ENCODE measurements around the gene A1BG.

The A1BG gene

GRCh38 chr19:58353717-58354477 is 605 bp upstream of the A1BG start:
- no peak overlapping the region for H2AFZ ChIP-seq (ENCODE audit: low read depth, low read length)
- no peak overlapping the region for H3K4me3 ChIP-seq (ENCODE audit: low read length)
- H3K27me3 ChIP-seq (ENCODE audit: low read depth, low read length), result no peaks in the 10 kb centered on the region
- H3K9ac ChIP-seq (ENCODE audit: low read length), result no peak overlapping the region
- H4K20me1 ChIP-seq (ENCODE audit: insufficient read depth, low read length), result no peaks in the 10 kb centered on the region
- no peak overlapping the region for H3K27ac ChIP-seq (ENCODE audit: low read length)
- no peaks in the 10 kb centered on the region for H3K9me3 ChIP-seq (ENCODE audit: insufficient read depth, low read length)
- TF ChIP-seq, protein P1, sequence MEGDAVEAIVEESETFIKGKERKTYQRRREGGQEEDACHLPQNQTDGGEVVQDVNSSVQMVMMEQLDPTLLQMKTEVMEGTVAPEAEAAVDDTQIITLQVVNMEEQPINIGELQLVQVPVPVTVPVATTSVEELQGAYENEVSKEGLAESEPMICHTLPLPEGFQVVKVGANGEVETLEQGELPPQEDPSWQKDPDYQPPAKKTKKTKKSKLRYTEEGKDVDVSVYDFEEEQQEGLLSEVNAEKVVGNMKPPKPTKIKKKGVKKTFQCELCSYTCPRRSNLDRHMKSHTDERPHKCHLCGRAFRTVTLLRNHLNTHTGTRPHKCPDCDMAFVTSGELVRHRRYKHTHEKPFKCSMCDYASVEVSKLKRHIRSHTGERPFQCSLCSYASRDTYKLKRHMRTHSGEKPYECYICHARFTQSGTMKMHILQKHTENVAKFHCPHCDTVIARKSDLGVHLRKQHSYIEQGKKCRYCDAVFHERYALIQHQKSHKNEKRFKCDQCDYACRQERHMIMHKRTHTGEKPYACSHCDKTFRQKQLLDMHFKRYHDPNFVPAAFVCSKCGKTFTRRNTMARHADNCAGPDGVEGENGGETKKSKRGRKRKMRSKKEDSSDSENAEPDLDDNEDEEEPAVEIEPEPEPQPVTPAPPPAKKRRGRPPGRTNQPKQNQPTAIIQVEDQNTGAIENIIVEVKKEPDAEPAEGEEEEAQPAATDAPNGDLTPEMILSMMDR (IDR thresholded peaks at IDR 0.05; ENCODE audit: low read depth, low read length), result no peak
- no peak for TF ChIP-seq EZH2phosphoT487 (IDR thresholded peaks at IDR 0.05; ENCODE audit: low read depth)
- no peak overlapping the region for H3K4me2 ChIP-seq (ENCODE audit: low read length)
- H3K4me1 ChIP-seq (ENCODE audit: low read length), result no peaks in the 10 kb centered on the region
- no peaks in the 10 kb centered on the region for H3K36me3 ChIP-seq (replicated peaks; ENCODE audit: low read depth, low read length)
- no peaks in the 10 kb centered on the region for H3K79me2 ChIP-seq (ENCODE audit: low read length)

- no peak overlapping the region for H3K4me2 ChIP-seq (ENCODE audit: low read length)
- no peaks in the 10 kb centered on the region for H3K36me3 ChIP-seq (replicated peaks; ENCODE audit: low read depth, low read length)
- no peak overlapping the region for H3K9ac ChIP-seq (ENCODE audit: low read length)
- H3K4me3 ChIP-seq (ENCODE audit: low read length), result no peak overlapping the region
- no peaks in the 10 kb centered on the region for H4K20me1 ChIP-seq (ENCODE audit: insufficient read depth, low read length)
- no peaks in the 10 kb centered on the region for H3K9me3 ChIP-seq (ENCODE audit: insufficient read depth, low read length)
- H2AFZ ChIP-seq (ENCODE audit: low read depth, low read length), result no peak overlapping the region
- H3K79me2 ChIP-seq (ENCODE audit: low read length), result no peaks in the 10 kb centered on the region; the same call in 1 of the 2 replicates
- H3K27me3 ChIP-seq (ENCODE audit: low read depth, low read length), result no peaks in the 10 kb centered on the region
- TF ChIP-seq, protein P1 (IDR thresholded peaks at IDR 0.05; ENCODE audit: low read depth, low read length), result no peak
- TF ChIP-seq EZH2phosphoT487 (IDR thresholded peaks at IDR 0.05; ENCODE audit: low read depth), result no peak
- H3K27ac ChIP-seq (ENCODE audit: low read length), result no peak overlapping the region
- H3K4me1 ChIP-seq (ENCODE audit: low read length), result peaks cover 3% of the 10 kb centered on the region; the same call in 1 of the 2 replicates
These were observed 1.1 kb downstream of the A1BG start for GRCh38 chr19:58351990-58352755.

DNA sequence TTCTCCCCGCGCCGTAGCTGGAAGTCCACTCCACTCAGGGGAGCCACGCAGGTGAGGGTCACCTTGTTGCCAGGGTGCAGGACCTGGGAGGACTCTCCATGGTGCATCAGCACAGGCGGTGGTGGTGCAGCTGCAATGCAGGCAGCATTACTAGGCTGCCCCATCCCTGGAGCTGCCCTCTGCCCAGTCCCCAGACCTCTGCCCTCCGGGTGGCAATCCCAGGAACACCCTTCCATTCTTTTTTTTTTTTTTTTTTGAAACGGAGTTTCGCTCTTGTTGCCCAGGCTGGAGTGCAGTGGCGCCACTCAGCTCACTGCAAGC is 1.8 kb downstream of the A1BG start:
- no peaks in the 10 kb centered on the region for H3K36me3 ChIP-seq (replicated peaks; ENCODE audit: low read depth, low read length)
- H3K27me3 ChIP-seq (ENCODE audit: low read depth, low read length), result no peaks in the 10 kb centered on the region
- TF ChIP-seq EZH2phosphoT487 (IDR thresholded peaks at IDR 0.05; ENCODE audit: low read depth), result no peak
- TF ChIP-seq, protein P1 (IDR thresholded peaks at IDR 0.05; ENCODE audit: low read depth, low read length), result no peak
- no peak overlapping the region for H2AFZ ChIP-seq (ENCODE audit: low read depth, low read length)
- peaks cover 3% of the 10 kb centered on the region; the same call in 1 of the 2 replicates for H3K4me1 ChIP-seq (ENCODE audit: low read length)
- H3K4me2 ChIP-seq (ENCODE audit: low read length), result no peak overlapping the region
- H4K20me1 ChIP-seq (ENCODE audit: insufficient read depth, low read length), result no peaks in the 10 kb centered on the region
- H3K4me3 ChIP-seq (ENCODE audit: low read length), result no peak overlapping the region
- no peaks in the 10 kb centered on the region for H3K9me3 ChIP-seq (ENCODE audit: insufficient read depth, low read length)
- H3K27ac ChIP-seq (ENCODE audit: low read length), result no peak overlapping the region
- no peak overlapping the region for H3K9ac ChIP-seq (ENCODE audit: low read length)
- H3K79me2 ChIP-seq (ENCODE audit: low read length), result no peaks in the 10 kb centered on the region; the same call in 1 of the 2 replicates

DNA sequence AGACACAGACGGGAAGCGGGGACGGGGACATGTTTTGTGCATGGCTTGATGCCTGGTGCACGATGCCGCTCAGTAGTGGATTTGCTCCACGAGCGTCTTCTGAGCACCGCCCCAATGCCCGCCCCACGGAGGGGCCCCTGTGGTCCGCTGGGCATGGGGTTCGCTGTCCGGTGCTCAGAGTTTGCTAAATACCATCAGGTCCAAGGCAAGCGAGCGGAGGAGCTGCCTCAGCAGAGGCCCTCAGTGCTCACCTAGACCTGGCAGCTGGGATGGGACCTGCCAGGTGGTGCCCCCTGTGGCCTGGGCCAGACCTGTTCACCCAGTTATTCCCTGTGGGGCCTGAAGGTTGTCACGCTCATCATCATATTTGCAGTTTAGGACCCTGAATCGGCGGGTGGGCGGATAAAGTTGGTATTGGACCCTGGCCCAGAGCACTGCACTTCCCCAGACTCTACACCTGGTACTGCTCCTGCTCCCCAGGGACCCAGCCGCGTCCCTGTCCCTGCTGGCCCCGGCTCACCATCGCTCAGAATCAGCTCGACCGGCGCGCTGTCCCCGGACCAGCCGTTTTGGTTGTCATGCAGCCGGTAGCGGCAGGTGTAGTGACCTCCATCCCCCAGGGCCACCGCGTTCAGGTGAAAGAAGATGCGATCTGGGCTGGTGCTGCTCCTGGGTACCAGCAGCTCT is 2.3 kb downstream of the A1BG start:
- Histone ChIP-seq H4K20me1 (ENCODE audit: insufficient read depth, low read length) (no peaks in the 10 kb centered on the region), H3K27me3 (ENCODE audit: low read depth, low read length) (no peaks in the 10 kb centered on the region), H3K27ac (ENCODE audit: low read length) (no peak overlapping the region), H3K9ac (ENCODE audit: low read length) (no peak overlapping the region), H3K79me2 (ENCODE audit: low read length) (no peaks in the 10 kb centered on the region; the same call in 1 of the 2 replicates), H3K4me1 (ENCODE audit: low read length) (peaks cover 3% of the 10 kb centered on the region; the same call in 1 of the 2 replicates), H2AFZ (ENCODE audit: low read depth, low read length) (no peak overlapping the region), H3K4me3 (ENCODE audit: low read length) (no peak overlapping the region), H3K36me3 (replicated peaks; ENCODE audit: low read depth, low read length) (no peaks in the 10 kb centered on the region), H3K9me3 (ENCODE audit: insufficient read depth, low read length) (no peaks in the 10 kb centered on the region), H3K4me2 (ENCODE audit: low read length) (no peak overlapping the region)
- TF ChIP-seq, protein P1 (IDR thresholded peaks at IDR 0.05; ENCODE audit: low read depth, low read length), result no peak
- TF ChIP-seq EZH2phosphoT487 (IDR thresholded peaks at IDR 0.05; ENCODE audit: low read depth), result no peak

All from OCI-LY3 (cell line).